ENCODE results near the gene VTI1A. TPM values are rescaled to one million over a fixed set of nuclear protein-coding genes. Genes with fewer than 3 reads are reported as not detected.

Gene VTI1A
- total RNA-seq, 1 donor from 2014 or later: 34.2 TPM

DNA sequence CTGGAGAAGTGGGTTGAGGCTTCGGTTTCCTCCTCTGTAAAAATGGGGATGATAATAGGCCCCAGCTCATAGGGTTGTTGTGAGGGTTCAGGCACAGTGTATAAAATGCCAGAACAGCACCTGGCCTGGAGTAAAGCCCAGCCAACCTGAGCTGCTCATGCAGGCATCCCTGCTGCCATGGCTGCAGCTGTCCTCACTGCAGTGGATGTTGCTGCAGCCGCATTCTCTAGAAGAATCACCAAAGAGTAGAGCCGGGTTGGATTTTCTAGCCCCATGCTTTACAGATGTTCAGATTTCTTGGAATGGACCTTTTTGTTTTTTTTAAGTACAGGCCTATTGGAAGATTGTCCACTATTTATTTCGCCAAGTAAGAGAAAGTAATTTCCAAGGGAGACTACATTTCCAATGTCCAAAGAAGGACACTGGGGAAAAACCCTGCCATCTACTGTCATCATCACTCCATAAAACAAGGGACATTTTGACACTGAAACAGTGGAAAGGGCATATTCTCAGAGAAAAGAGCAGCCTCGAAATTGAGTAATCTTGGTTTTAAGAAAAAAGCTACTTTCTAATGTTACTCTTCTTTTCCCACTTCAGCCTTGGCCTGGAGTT, 355.5 kb downstream of the VTI1A start:
- DNase-seq (ENCODE audit: low read depth, low spot score): no peak
- Mint-ChIP-seq H3K4me1 (peaks cover 38% of the 10 kb centered on the region), H3K27me3 (ENCODE audit: low read depth) (no peaks in the 10 kb centered on the region), H3K9me3 (no peaks in the 10 kb centered on the region), H3K4me3 (no peak overlapping the region), H3K27ac (ENCODE audit: unreplicated experiment) (no peak overlapping the region), H3K36me3 (ENCODE audit: low read depth) (peaks cover 6% of the 10 kb centered on the region)
- TF ChIP-seq, protein P1, sequence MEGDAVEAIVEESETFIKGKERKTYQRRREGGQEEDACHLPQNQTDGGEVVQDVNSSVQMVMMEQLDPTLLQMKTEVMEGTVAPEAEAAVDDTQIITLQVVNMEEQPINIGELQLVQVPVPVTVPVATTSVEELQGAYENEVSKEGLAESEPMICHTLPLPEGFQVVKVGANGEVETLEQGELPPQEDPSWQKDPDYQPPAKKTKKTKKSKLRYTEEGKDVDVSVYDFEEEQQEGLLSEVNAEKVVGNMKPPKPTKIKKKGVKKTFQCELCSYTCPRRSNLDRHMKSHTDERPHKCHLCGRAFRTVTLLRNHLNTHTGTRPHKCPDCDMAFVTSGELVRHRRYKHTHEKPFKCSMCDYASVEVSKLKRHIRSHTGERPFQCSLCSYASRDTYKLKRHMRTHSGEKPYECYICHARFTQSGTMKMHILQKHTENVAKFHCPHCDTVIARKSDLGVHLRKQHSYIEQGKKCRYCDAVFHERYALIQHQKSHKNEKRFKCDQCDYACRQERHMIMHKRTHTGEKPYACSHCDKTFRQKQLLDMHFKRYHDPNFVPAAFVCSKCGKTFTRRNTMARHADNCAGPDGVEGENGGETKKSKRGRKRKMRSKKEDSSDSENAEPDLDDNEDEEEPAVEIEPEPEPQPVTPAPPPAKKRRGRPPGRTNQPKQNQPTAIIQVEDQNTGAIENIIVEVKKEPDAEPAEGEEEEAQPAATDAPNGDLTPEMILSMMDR (conservative IDR thresholded peaks at IDR 0.05): no peak

DNA sequence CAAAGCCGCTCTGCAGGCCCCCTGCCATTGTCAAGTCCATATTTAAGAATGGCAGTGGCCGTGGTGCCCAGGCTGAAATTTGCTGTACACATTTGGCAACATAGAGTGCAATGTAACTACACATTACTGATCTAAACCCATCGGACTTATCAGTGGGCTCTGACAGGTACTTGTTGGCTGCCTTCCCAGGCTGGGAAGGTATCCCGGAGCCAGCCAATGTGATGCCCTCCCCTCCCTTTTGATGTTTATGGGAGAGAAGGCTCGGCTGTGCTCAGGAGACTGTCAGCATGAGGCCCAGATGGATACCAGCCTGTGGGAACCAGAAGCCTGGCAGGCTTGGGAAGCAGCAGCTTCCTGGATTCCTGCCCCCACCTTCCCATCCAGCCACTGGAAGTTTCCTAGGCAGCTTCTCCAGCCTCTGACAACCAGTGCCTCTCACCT, 357.0 kb downstream of the VTI1A start:
- H3K4me1 Mint-ChIP-seq: peaks cover 28% of the 10 kb centered on the region
- TF ChIP-seq, protein P1 (conservative IDR thresholded peaks at IDR 0.05): no peak
- no peak for DNase-seq (ENCODE audit: low read depth, low spot score)
- no peak overlapping the region for H3K4me3 Mint-ChIP-seq
- H3K27me3 Mint-ChIP-seq (ENCODE audit: low read depth): no peaks in the 10 kb centered on the region
- H3K9me3 Mint-ChIP-seq: no peaks in the 10 kb centered on the region
- peaks cover 8% of the 10 kb centered on the region for H3K36me3 Mint-ChIP-seq (ENCODE audit: low read depth)
- H3K27ac Mint-ChIP-seq (ENCODE audit: unreplicated experiment): no peak overlapping the region

DNA sequence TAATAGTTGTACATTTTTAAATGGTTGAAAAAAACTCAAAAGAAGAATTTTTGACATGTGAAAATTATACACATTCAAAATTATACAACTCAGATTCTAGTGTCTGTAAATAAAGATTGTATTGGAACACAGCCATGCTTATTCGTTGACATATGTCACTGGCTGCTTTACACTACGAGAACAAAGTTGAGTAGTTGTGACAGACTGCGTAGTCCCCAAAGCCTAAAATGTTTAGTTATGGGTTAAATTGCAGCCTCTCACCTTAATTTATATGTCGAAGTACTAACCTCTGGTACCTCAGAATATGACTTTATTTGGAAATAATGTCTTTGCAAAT, 358.2 kb downstream of the VTI1A start:
- H3K4me3 Mint-ChIP-seq: no peak overlapping the region
- H3K36me3 Mint-ChIP-seq (ENCODE audit: low read depth): peaks cover 8% of the 10 kb centered on the region
- TF ChIP-seq, protein P1 (conservative IDR thresholded peaks at IDR 0.05): no peak
- H3K9me3 Mint-ChIP-seq: no peaks in the 10 kb centered on the region
- H3K27me3 Mint-ChIP-seq (ENCODE audit: low read depth): no peaks in the 10 kb centered on the region
- peaks cover 28% of the 10 kb centered on the region for H3K4me1 Mint-ChIP-seq
- H3K27ac Mint-ChIP-seq (ENCODE audit: unreplicated experiment): no peak overlapping the region
- DNase-seq (ENCODE audit: low read depth, low spot score): no peak

DNA sequence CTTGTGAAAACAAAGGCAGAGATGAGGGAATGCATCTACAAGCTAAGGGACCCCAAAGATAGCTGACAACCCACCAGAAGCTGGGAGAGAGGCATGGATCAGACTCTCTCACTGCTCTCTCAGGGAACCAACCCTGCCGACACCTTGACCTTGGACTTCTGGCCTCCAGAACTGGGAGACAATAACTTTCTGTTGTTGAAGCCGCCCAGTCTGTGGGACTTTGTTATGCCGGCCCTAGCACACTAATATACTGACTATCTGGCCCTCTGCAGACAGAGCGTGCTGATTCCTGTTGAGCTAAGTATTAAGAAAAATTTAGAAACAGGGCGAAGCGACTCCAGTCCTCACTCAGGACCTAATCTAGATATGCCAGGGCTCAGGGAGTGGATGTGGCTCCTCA, 358.7 kb downstream of the VTI1A start:
- Mint-ChIP-seq H3K36me3 (ENCODE audit: low read depth) (peaks cover 10% of the 10 kb centered on the region), H3K27ac (ENCODE audit: unreplicated experiment) (no peak overlapping the region), H3K4me1 (peaks cover 32% of the 10 kb centered on the region), H3K4me3 (no peak overlapping the region), H3K27me3 (ENCODE audit: low read depth) (no peaks in the 10 kb centered on the region), H3K9me3 (no peaks in the 10 kb centered on the region)
- DNase-seq (ENCODE audit: low read depth, low spot score): no peak
- TF ChIP-seq, protein P1 (conservative IDR thresholded peaks at IDR 0.05): no peak

DNA sequence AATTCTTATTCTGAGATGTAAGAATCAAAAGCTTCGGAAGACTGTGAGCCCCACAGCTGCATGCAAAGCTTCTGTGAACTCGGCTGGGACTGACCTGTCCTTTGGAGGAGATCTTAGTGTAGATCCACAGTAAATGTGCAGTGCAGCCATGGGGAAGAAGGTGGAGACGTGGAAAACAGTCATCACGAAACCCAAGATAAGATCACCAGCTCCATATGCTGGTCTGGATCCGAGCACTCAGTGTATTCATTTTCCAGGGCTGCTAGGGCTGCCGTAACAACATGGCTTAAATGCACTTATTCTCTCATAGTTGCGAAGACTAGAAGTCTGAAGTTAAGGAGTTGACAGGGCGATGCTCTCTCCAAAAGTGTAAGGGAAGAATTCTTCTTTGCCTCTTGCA, 360.0 kb downstream of the VTI1A start:
- no peak overlapping the region for H3K4me3 Mint-ChIP-seq
- no peak overlapping the region for H3K27ac Mint-ChIP-seq (ENCODE audit: unreplicated experiment)
- no peak for DNase-seq (ENCODE audit: low read depth, low spot score)
- no peaks in the 10 kb centered on the region for H3K27me3 Mint-ChIP-seq (ENCODE audit: low read depth)
- no peaks in the 10 kb centered on the region for H3K9me3 Mint-ChIP-seq
- TF ChIP-seq, protein P1 (conservative IDR thresholded peaks at IDR 0.05): no peak
- H3K36me3 Mint-ChIP-seq (ENCODE audit: low read depth): peaks cover 10% of the 10 kb centered on the region
- H3K4me1 Mint-ChIP-seq: peaks cover 41% of the 10 kb centered on the region

Measured in neural crest cell (in vitro differentiated cells).